Astrocyte of the spinal cord (primary cell): ENCODE measurements around the gene YWHAE.
"Not testable (repeated sequence)": the region's sequence is repeated elsewhere in the genome, so short reads cannot be mapped to it uniquely, and the experiment has no call there.

Source experiments
- DNase-seq: peaks from one replicate; pipeline ENCODE4 v3.0.0; 2011; ENCODE audit warnings: low read depth, low spot score
- H3K4me3 ChIP-seq: 2 replicates; pipeline ENCODE4 v1.5.1; 2011; ENCODE audit warnings: low read depth, mild to moderate bottlenecking, low read length, moderate library complexity
- CTCF ChIP-seq: IDR thresholded peaks from 2 replicates; pipeline ENCODE4 v1.5.1; 2012; ENCODE audit warnings: low read depth, mild to moderate bottlenecking, low read length, inconsistent platforms
- in situ Hi-C: cut with HindIII; loops from 2 replicates; pipeline ENCODE4 v1.10.0; 2017; ENCODE audit warnings: low sequenced_read_pairs

YWHAE gene

DNA sequence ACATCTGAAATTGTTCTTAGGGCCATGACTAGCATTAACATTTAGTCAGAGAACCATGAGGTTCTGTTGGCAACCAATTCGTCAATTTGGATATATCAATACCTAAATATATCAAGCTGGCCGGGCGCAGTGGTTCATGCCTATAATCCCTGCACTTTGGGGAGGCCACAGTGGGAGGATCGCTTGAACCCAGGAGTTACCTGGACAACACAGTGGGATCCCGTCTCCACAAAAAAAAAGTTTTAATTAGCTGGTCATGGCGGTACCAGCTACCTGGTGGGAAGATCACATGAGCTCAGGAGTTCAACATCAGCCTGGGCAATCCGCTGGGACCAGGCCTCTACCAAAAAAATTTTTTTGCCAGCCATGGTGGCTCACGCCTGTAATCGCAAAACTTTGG is 8.4 kb downstream of the YWHAE start:
- no peak overlapping the region for H3K4me3 ChIP-seq
- in situ Hi-C loops: no loop called here
- no peak for DNase-seq
- no peak for TF ChIP-seq CTCF

DNA sequence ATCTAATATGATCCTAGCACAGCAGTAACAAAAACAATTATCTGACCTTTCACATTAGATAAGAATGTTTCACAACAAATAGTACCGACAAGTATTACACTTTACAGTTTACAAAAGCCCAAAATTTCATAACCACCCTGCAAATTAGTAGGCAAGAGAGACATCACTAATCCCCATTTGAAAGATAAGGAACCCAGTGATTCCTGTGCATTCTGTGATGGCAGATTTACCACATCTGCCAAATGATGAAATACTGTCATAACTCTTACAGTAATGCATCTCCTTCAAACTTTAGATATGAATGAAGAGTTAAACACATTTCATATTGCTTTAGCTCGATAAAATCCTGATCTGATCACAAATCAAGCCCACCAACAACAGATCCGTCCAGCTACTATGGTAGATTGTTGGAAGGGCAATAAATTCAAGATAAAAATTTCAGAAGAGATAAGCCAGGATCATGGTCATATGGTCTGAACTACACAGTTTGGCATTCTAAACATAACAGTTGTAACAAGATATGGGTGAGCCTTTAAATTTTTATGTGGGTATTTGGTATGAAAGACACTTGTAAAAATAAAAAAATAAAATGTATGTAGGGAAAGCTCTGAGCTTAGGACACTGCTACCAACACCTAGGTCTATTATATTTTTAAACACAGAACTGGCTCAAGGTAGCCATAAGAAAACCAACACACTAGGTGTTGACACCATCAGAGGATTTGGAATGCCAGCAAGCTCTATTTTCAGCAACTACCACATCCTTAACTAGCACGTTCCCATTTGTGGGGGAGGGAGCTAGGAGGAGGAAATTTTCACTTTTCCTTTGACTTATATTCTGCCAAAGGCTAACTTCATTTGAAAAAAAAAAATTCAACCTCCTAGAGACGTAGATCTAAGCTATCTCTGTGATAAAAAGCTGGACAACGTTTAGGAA is 9.3 kb downstream of the YWHAE start:
- H3K4me3 ChIP-seq: no peak overlapping the region
- DNase-seq: no peak
- in situ Hi-C loops: no loop called here

DNA sequence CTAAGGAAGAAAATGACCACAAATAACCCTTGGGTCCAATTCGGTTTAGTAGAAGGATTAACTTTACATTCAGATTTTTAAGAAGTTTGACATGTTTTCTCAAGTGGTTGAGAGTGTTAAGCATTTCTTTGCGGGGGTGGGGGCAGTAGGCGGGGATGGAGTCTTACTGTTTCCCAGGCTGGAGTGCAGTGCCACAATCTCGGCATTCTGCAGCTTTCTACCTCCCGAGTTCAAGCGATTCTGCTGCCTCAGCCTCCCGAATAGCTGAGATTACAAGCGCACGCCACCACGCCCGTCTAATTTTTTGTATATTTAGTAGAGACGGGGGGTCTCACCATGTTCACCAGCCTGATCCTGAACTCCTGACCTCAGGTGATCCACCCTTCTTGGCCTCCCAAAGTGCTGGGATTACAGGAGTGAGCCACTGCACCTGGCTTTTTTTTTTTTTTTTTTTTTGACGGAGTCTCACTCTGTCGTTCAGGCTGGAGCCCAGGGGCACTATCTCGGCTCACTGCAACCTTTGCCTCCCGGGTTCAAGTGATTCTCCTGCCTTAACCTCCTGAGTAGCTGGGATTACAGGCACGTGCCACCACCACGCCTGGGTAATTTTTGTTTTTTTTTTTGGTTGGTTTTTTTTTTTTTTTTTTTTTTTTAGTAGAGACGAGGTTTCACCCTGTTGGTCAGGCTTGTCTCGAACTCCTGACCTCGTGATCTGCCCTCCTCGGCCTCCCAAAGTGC is 12.4 kb downstream of the YWHAE start:
- H3K4me3 ChIP-seq, in situ Hi-C loops: not testable (repeated sequence)

More for the DNA sequence above, 9.3 kb downstream of the YWHAE start:
- no peak for TF ChIP-seq CTCF

GRCh38 chr17:1386675-1387190 is 13.3 kb downstream of the YWHAE start:
- in situ Hi-C loops, H3K4me3 ChIP-seq, DNase-seq: not testable (repeated sequence)

More for the DNA sequence above, 12.4 kb downstream of the YWHAE start:
- DNase-seq: not testable (repeated sequence)

GRCh38 chr17:1386265-1386664 is 13.8 kb downstream of the YWHAE start:
- H3K4me3 ChIP-seq: no peak overlapping the region
- in situ Hi-C loops: no loop called here
- DNase-seq: no peak
- TF ChIP-seq CTCF: no peak

DNA sequence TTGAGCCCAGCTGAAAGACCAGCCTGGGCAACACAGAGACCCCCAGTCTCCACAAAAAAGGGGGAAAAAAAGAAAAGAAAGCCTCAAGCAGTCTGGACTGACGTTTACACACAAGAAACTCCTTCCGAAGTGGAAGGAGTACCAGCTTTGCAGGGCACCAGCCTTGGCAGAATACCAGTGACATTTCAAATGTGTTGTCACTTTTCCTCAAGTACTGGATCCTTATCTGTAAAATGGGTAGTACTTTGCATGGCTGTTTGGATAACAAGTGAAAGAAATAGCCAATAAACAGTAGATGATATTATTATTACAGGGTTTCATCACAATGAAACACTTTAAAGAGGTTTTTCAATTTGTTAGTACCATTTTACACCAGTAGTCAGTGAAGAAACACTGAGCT is 14.2 kb downstream of the YWHAE start:
- in situ Hi-C loops: no loop called here
- H3K4me3 ChIP-seq: no peak overlapping the region
- DNase-seq: no peak
- no peak for TF ChIP-seq CTCF

DNA sequence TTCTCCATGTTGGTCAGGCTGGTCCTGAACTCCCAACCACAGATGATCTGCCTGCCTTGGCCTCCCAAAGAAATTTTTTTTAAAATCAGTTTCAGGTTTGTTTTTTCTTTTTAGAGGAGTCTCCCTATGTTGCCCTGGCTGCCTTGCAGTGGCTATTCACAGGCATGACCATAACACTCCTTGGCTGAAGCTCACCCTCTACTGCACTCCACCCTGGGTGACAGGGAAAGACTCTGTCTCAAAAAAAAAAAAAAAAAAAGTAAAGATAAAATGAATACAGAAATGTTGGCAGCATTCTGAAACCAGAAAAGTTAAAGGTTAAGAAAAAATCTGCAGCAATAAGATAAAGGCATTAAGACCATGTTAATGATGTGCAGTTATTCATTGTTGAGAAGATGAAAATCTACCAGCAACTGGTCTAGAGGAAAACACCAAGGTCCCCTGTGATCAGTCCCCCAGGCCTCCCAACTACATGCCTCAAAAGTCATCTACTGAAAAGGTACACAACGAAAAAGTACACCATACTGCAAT is 15.1 kb downstream of the YWHAE start:
- no peak for DNase-seq
- no peak overlapping the region for H3K4me3 ChIP-seq
- no peak for TF ChIP-seq CTCF
- in situ Hi-C loops: no loop called here
